Uterus (tissue), 4 donors: ENCODE data around the gene FLT1. TPM values are rescaled to one million over a fixed set of nuclear protein-coding genes. Genes with fewer than 3 reads are reported as not detected.

Experiments
- DNase-seq, 2 donors: peaks; one replicate each; pipeline ENCODE4 v3.0.0-alpha.2; 2019 to 2020
- H3K27ac ChIP-seq, 2 donors: fragments of 200-600 bp; sonication (generic); 1 replicate in 1 of 2; 2 replicates in 1 of 2; pipeline ENCODE4 v1.5.1; 2016 to 2018
- H3K27me3 ChIP-seq, 2 donors: fragments of 200-600 bp; sonication (generic); one replicate each; pipeline ENCODE4 v1.5.1; 2018 to 2019; ENCODE audit warnings: control low read depth in 1 of 2
- H3K36me3 ChIP-seq, 2 donors: fragments of 200-600 bp; sonication (generic); one replicate each; pipeline ENCODE4 v1.5.1; 2019; ENCODE audit warnings: control low read depth in 1 of 2
- H3K4me1 ChIP-seq, 2 donors: fragments of 200-600 bp; sonication (generic); one replicate each; pipeline ENCODE4 v1.5.1; 2018 to 2019; ENCODE audit warnings: control low read depth in 1 of 2
- H3K4me3 ChIP-seq, 2 donors: fragments of 200-600 bp; sonication (generic); 1 replicate in 1 of 2; 2 replicates in 1 of 2; pipeline ENCODE4 v1.5.1; 2018 to 2019; ENCODE audit warnings: mild to moderate bottlenecking in 1 of 2
- H3K9me3 ChIP-seq, 2 donors: fragments of 200-600 bp; sonication (generic); one replicate each; pipeline ENCODE4 v1.5.1; 2019; ENCODE audit warnings: control low read depth in 1 of 2
- CTCF ChIP-seq, 4 experiments: fragments of 200-600 bp in 2 of 4; fragments of 450-650 bp in 2 of 4; sonication (generic) in 2 of 4; IDR thresholded peaks; one replicate each; pipeline ENCODE4 v1.5.1; 2016 to 2019; ENCODE audit warnings: antibody characterized with exemption in 4 of 4, mild to moderate bottlenecking in 2 of 4, moderate library complexity in 1 of 4
- POLR2A ChIP-seq, 2 donors: fragments of 450-650 bp; IDR thresholded peaks; one replicate each; pipeline ENCODE4 v1.6.1; 2016; ENCODE audit warnings: antibody characterized with exemption in 2 of 2, mild to moderate bottlenecking in 1 of 2, moderate library complexity in 1 of 2
- intact Hi-C: fragments of 100-400 bp; cut with DNase I; formaldehyde crosslinking; loops from one replicate; pipeline ENCODE4 v1.15.1; 2023; ENCODE audit warnings: low total_unique reads
- total RNA-seq, 4 donors: library from RNA; depleted of rRNA in 3 of 4; stranded (reverse); fragments of >200 nt in 3 of 4; gene quantifications; one replicate each; pipeline versions ENCODE4 v1.1.0 to v1.2.4, GENCODE V29; 2014 to 2023
- donor health status: DM: yes; HTN: yes; CAD: no.

The FLT1 gene
- total RNA-seq, 4 donors from 2014 or later: 53.2 to 95.3 (median 62.0) TPM

GRCh38 chr13:28540612-28541011 is 45.7 kb upstream of the FLT1 start:
- no peaks in the 10 kb centered on the region for H3K36me3 ChIP-seq
- intact Hi-C loops: no loop called here
- no peak for DNase-seq

GRCh38 chr13:28539625-28540286 is 44.8 kb upstream of the FLT1 start:
- no peaks in the 10 kb centered on the region for H3K9me3 ChIP-seq
- intact Hi-C loops: no loop called here
- no peak overlapping the region for H3K27ac ChIP-seq
- no peaks in the 10 kb centered on the region for H3K27me3 ChIP-seq
- H3K4me1 ChIP-seq: no peaks in the 10 kb centered on the region
- H3K4me3 ChIP-seq: no peak overlapping the region
- no peak for TF ChIP-seq CTCF (IDR thresholded peaks at IDR 0.05)
- TF ChIP-seq POLR2A (IDR thresholded peaks at IDR 0.05): no peak
- no peaks in the 10 kb centered on the region for H3K36me3 ChIP-seq
- no peak for DNase-seq

More at GRCh38 chr13:28540612-28541011, 45.7 kb upstream of the FLT1 start:
- no peak overlapping the region for H3K27ac ChIP-seq
- H3K27me3 ChIP-seq: no peaks in the 10 kb centered on the region
- H3K9me3 ChIP-seq: no peaks in the 10 kb centered on the region
- TF ChIP-seq CTCF (IDR thresholded peaks at IDR 0.05) (no peak), POLR2A (IDR thresholded peaks at IDR 0.05) (no peak)
- no peak overlapping the region for H3K4me3 ChIP-seq
- H3K4me1 ChIP-seq: no peaks in the 10 kb centered on the region

- TF ChIP-seq POLR2A (IDR thresholded peaks at IDR 0.05) (no peak), CTCF (IDR thresholded peaks at IDR 0.05) (no peak)
- Histone ChIP-seq H3K9me3 (no peaks in the 10 kb centered on the region), H3K27me3 (no peaks in the 10 kb centered on the region), H3K4me3 (no peak overlapping the region), H3K27ac (no peak overlapping the region), H3K4me1 (no peaks in the 10 kb centered on the region), H3K36me3 (no peaks in the 10 kb centered on the region)
- no peak for DNase-seq
- intact Hi-C loops: no loop called here
Measured at GRCh38 chr13:28538932-28539331, 44.0 kb upstream of the FLT1 start.

GRCh38 chr13:28537171-28537570 is 42.2 kb upstream of the FLT1 start:
- Histone ChIP-seq H3K27me3 (no peaks in the 10 kb centered on the region), H3K27ac (no peak overlapping the region), H3K36me3 (no peaks in the 10 kb centered on the region), H3K9me3 (no peaks in the 10 kb centered on the region), H3K4me1 (peaks cover 0 to 6% of the 10 kb centered on the region in 2 donors), H3K4me3 (no peak overlapping the region)
- no peak for TF ChIP-seq POLR2A (IDR thresholded peaks at IDR 0.05)
- TF ChIP-seq CTCF (IDR thresholded peaks at IDR 0.05): no peak
- DNase-seq: no peak
- intact Hi-C loops: no loop called here

GRCh38 chr13:28536371-28536770 is 41.4 kb upstream of the FLT1 start:
- H3K4me3 ChIP-seq: no peak overlapping the region
- H3K27me3 ChIP-seq: peaks cover 0 to 7% of the 10 kb centered on the region in 2 donors
- H3K4me1 ChIP-seq: peaks cover 0 to 9% of the 10 kb centered on the region in 2 donors
- no peaks in the 10 kb centered on the region for H3K36me3 ChIP-seq
- DNase-seq: no peak
- no peaks in the 10 kb centered on the region for H3K9me3 ChIP-seq
- no peak overlapping the region for H3K27ac ChIP-seq
- intact Hi-C loops: no loop called here
- TF ChIP-seq POLR2A (IDR thresholded peaks at IDR 0.05): no peak
- no peak for TF ChIP-seq CTCF (IDR thresholded peaks at IDR 0.05)
